Prostate gland (tissue), 2 donors: ENCODE measurements around the gene CHKA. TPM values are rescaled to one million over a fixed set of nuclear protein-coding genes. Genes with fewer than 3 reads are reported as not detected.

Experiments used
- DNase-seq: peaks from one replicate; pipeline ENCODE4 v3.0.0-alpha.2; 2019; ENCODE audit warnings: low spot score
- H3K27ac ChIP-seq, 2 donors: fragments of 200-600 bp; sonication (generic); 2 replicates each; pipeline ENCODE4 v1.5.1; 2017 to 2019
- H3K27me3 ChIP-seq: fragments of 200-600 bp; sonication (generic); replicated peaks from 2 replicates; pipeline ENCODE4 v1.5.1; 2019; ENCODE audit not compliant: insufficient read depth
- H3K36me3 ChIP-seq, 2 donors: fragments of 200-600 bp; sonication (generic); 1 replicate in 1 of 2; 2 replicates in 1 of 2; pipeline versions ENCODE4 v1.5.1 to v1.8.1; 2017 to 2019
- H3K4me1 ChIP-seq: fragments of 200-600 bp; sonication (generic); replicated peaks from 2 replicates; pipeline ENCODE4 v1.5.1; 2019
- H3K4me3 ChIP-seq, 2 donors: fragments of 200-600 bp; sonication (generic); 2 replicates each; pipeline ENCODE4 v1.5.1; 2017 to 2019
- H3K9me3 ChIP-seq: fragments of 200-600 bp; sonication (generic); 2 replicates; pipeline ENCODE4 v1.5.1; 2017
- POLR2A ChIP-seq: fragments of 450-650 bp; IDR thresholded peaks from one replicate; pipeline ENCODE4 v1.6.1; 2016; ENCODE audit warnings: antibody characterized with exemption, mild to moderate bottlenecking
- POLR2AphosphoS5 ChIP-seq: sonication (generic); formaldehyde crosslinking; IDR thresholded peaks from one replicate; pipeline ENCODE4 v1.6.1; 2017; ENCODE audit warnings: antibody characterized with exemption
- WGBS: methylation state at CpG from one replicate; pipeline ENCODE4 v1.1.5; 2018; 5-methylcytosine and 5-hydroxymethylcytosine counted together
- intact Hi-C: fragments of 100-400 bp; cut with DNase I; formaldehyde crosslinking; loops from one replicate; pipeline ENCODE4 v1.14.2; 2022
- total RNA-seq, 2 donors: library from RNA; depleted of rRNA; stranded (reverse); fragments of >200 nt; gene quantifications; one replicate each; pipeline ENCODE4 v1.1.0, GENCODE V29; 2016
- TF ChIP-seq, protein P1 (sequence below), 4 experiments: fragments of 200-600 bp in 2 of 4; fragments of 450-650 bp in 2 of 4; sonication (generic) in 2 of 4; IDR thresholded peaks; 1 replicate in 3 of 4; 2 replicates in 1 of 4; pipeline ENCODE4 v1.5.1; 2016 to 2019; ENCODE audit warnings: antibody characterized with exemption in 4 of 4, mild to moderate bottlenecking in 2 of 4, moderate library complexity in 2 of 4

The CHKA gene
- total RNA-seq, 2 donors from 2014 or later = 88.6 to 93.4 TPM

- Histone ChIP-seq H3K4me1 (no peaks in the 10 kb centered on the region), H3K27ac (no peak overlapping the region), H3K4me3 (no peak overlapping the region), H3K9me3 (no peaks in the 10 kb centered on the region), H3K27me3 (no peaks in the 10 kb centered on the region), H3K36me3 (no peaks in the 10 kb centered on the region)
- intact Hi-C loops = no loop called here
- no peak for DNase-seq
- TF ChIP-seq POLR2AphosphoS5 (no peak), POLR2A (no peak)
- TF ChIP-seq, protein P1, sequence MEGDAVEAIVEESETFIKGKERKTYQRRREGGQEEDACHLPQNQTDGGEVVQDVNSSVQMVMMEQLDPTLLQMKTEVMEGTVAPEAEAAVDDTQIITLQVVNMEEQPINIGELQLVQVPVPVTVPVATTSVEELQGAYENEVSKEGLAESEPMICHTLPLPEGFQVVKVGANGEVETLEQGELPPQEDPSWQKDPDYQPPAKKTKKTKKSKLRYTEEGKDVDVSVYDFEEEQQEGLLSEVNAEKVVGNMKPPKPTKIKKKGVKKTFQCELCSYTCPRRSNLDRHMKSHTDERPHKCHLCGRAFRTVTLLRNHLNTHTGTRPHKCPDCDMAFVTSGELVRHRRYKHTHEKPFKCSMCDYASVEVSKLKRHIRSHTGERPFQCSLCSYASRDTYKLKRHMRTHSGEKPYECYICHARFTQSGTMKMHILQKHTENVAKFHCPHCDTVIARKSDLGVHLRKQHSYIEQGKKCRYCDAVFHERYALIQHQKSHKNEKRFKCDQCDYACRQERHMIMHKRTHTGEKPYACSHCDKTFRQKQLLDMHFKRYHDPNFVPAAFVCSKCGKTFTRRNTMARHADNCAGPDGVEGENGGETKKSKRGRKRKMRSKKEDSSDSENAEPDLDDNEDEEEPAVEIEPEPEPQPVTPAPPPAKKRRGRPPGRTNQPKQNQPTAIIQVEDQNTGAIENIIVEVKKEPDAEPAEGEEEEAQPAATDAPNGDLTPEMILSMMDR (IDR thresholded peaks at IDR 0.05) = peak in 2 of 4 experiments; percentile 21 to 55
- WGBS = 74% methylated on average over 27 of the region's 27 CpGs
Observed at GRCh38 chr11:68021167-68021787, 99.9 kb downstream of the CHKA start.

DNA sequence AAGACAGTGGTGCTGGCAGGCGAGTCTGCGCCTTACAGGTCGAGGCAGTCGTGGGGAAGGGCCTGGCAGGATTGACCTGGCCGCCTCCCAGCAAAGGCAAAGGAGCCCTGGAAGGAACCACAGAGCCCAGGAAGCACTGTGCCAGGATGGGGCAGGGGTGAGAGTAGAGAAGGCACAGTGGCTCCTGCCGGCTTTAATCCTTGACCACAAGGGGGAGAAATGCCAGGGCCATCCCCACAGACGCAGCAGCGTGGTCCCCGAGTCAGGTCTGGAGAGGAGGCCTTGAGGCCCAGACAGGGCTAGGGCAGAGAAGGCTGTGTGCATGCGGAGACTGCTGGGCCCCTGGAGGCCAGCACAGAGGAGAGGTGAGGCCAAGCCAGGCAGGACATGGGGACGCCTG lies 100.6 kb downstream of the CHKA start:
- Histone ChIP-seq H3K27me3 (no peaks in the 10 kb centered on the region), H3K4me3 (no peak overlapping the region), H3K4me1 (no peaks in the 10 kb centered on the region), H3K9me3 (no peaks in the 10 kb centered on the region), H3K27ac (no peak overlapping the region), H3K36me3 (no peaks in the 10 kb centered on the region)
- no peak for TF ChIP-seq POLR2AphosphoS5
- TF ChIP-seq, protein P1 (IDR thresholded peaks at IDR 0.05) = peak in 2 of 4 experiments; percentile 41 to 45
- no peak for TF ChIP-seq POLR2A
- intact Hi-C loops = no loop called here
- DNase-seq = no peak
- WGBS = 33% methylated on average over 11 of the region's 11 CpGs

DNA sequence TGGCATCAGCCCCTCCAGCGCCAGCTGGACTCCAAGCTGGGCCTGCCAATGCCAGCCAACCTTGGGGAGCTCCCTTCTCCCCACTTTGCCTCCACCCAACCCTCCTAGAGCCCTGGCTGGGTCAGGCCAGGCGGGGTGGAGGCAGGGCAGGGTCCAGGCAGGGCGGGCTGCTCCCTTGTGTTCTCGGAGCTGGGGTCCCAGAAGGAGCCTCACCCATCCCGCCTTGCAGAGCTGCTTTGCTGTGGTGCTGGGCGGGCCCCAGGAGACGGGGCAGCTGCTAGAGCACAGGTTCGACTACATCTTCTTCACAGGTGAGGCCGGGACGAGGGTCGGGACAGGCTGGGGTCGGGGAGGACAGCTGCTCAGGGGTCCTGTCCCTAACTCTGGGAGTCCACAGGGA lies 101.7 kb downstream of the CHKA start:
- no peak overlapping the region for H3K27ac ChIP-seq
- intact Hi-C loops = no loop called here

GRCh38 chr11:68018730-68019190 lies 102.4 kb downstream of the CHKA start:
- H3K36me3 ChIP-seq = no peaks in the 10 kb centered on the region
- H3K9me3 ChIP-seq = no peaks in the 10 kb centered on the region
- no peaks in the 10 kb centered on the region for H3K27me3 ChIP-seq
- 97% methylated on average over 17 of the region's 18 CpGs for WGBS
- TF ChIP-seq, protein P1 (IDR thresholded peaks at IDR 0.05) = no peak
- TF ChIP-seq POLR2A = no peak
- DNase-seq = no peak
- H3K27ac ChIP-seq = no peak overlapping the region
- no peaks in the 10 kb centered on the region for H3K4me1 ChIP-seq
- intact Hi-C loops = no loop called here
- H3K4me3 ChIP-seq = no peak overlapping the region

More for the DNA sequence above, 101.7 kb downstream of the CHKA start:
- Histone ChIP-seq H3K36me3 (no peaks in the 10 kb centered on the region), H3K4me3 (no peak overlapping the region), H3K27me3 (no peaks in the 10 kb centered on the region), H3K9me3 (no peaks in the 10 kb centered on the region), H3K4me1 (no peaks in the 10 kb centered on the region)
- TF ChIP-seq, protein P1 (IDR thresholded peaks at IDR 0.05) = no peak
- no peak for TF ChIP-seq POLR2A
- no peak for TF ChIP-seq POLR2AphosphoS5
- WGBS = 82% methylated on average over 12 of the region's 12 CpGs
- DNase-seq = no peak
